Hypothalamus (tissue), 51 donors: ENCODE results near the gene TEAD1.

Experiments
- DNase-seq, 51 donors: peaks; one replicate each; lab custom pipeline; 2025; lab: John Stamatoyannopoulos, UW

TEAD1 gene

DNA sequence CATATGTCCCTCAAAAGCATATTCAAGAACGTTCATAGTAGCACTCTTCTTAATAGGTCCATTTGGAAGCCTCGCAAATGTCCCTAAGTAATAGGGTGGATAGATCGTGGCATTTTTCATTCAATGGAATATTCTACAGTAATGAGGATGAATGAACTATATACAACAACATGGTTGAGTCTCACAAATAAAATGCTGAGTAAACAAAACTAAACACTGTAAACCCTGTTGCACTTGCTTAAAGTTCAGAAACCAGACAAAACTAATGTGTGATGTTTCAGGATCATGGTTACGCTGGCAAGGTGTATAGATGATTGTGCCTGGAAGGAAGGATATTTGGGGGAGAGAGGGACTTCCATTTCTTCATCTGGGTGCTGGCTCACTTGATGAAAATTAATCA, 244.4 kb downstream of the TEAD1 start:
- no peak for DNase-seq

- DNase-seq: no peak
These were observed 248.2 kb downstream of the TEAD1 start for GRCh38 chr11:12922418-12922817.

DNA sequence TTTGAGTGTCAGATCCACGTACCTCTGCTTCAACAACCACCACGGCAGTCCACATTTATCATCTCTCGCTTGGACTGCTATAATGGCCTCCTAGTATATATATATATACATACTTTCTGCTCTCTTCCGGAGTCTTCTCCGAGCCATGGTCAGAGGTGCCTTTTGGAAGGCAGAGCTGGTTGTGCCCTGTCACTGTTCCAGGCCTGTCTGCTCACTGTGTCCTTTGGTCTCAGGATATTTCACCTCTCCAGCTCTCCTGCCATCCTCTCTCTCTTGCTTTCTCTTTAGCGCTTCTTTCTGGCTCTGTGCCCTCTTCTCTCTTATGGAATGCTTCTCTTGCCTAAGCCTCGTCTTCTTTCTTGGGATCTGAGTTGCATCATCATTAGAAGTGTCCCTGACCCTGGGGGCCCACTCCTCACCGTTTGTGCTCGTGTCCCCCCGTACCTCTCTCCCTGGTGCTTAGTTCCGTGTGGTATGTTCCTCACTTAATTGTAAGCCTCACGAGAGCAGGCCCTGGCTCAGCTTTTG, 248.8 kb downstream of the TEAD1 start:
- no peak for DNase-seq

DNA sequence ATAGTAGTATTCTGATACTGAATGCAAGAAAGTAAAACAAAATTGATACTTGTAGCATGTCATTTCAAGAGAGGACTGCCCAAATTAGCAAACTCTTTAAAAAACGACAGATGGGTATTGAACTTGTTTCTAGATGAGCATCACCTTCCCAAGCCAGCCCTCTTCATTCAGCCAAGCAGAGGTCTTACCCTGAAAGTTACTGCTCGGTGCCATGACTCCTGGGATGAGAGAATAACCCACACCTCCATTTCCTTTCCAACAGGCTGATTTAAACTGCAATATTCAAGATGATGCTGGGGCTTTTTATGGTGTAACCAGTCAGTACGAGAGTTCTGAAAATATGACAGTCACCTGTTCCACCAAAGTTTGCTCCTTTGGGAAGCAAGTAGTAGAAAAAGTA, 250.4 kb downstream of the TEAD1 start:
- no peak for DNase-seq

DNA sequence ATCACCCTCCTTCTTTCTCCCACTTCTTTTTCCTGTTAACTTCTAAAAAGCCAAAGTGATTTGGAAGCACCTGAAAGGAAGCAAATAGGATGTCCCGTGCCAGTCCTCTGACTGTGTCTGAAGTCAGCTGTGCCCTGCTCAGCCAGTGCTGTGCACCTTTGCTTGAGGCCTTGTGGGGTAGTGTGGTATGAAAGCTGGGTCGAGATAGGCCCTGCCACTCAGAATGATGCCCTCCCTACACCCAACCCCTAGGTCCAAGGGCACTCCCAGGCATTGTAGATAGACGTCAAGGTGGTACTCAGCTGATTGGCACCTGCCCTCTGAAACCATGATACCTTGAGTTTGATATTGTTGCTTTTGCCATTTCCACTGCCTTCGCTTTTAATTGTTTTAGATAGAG, 251.3 kb downstream of the TEAD1 start:
- no peak for DNase-seq

DNA sequence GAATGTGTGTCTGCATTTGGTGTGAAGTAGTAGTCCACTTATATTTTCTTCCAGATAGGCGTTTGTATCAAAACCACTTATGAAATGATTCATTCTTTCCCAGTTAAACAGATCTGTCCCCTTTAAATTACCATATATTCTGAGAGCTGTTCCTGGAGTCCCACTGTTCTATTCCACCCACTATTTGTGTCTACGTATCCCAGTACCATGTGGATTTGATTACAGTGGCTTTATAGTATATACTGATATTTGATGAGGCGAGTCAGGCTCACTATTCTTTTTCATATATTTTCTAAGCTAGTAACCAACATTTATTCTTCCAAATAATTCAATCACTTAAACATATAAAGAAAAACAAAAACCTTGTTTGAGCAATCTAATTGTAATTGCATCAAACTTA, 253.0 kb downstream of the TEAD1 start:
- DNase-seq: no peak

- DNase-seq: no peak
These were observed 253.7 kb downstream of the TEAD1 start for GRCh38 chr11:12927886-12928285.

DNA sequence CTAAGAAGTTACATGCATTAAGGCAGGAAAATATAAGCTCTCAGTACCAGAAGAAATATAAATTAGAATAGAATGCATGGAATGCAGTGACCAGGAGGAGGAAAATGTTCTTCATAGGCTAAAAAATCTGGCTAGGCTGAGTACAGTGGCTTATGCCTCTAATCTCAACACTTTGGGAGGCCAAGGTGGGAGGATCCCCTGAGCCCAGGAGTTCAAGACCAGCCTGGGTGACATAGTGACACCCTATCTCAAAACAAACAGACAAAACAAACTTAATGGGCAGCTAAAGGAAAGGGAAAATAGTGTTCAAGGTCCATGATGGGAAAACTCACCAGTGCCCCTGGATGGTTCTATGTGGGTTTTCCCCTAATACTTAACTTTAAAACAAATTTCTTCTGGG, 256.6 kb downstream of the TEAD1 start:
- DNase-seq: no peak

DNA sequence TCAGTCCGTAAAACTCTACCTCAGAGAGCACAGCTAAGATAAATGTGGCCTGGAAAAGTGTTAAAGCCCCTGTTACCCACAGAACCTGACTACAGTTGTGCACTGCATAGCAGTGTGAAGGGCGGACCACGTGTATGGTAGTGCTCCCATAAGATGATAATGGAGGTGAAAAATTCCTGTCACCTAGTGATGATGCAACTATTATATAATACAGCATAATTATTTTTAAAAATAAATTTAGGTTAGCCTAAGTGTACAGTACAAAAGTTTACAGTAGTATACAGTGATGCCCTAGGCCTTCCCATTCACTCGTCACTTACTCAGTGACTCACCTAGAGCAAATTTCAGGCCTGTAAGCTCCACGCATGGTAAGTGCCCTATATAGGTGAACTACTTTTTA, 258.3 kb downstream of the TEAD1 start:
- no peak for DNase-seq

GRCh38 chr11:12936200-12936599, 262.0 kb downstream of the TEAD1 start:
- no peak for DNase-seq

- DNase-seq: no peak
These were observed 264.5 kb downstream of the TEAD1 start for GRCh38 chr11:12938590-12939247.

GRCh38 chr11:12941671-12942070, 267.4 kb downstream of the TEAD1 start:
- DNase-seq: peak in 2 of 51 donors; percentile 9 to 24

DNA sequence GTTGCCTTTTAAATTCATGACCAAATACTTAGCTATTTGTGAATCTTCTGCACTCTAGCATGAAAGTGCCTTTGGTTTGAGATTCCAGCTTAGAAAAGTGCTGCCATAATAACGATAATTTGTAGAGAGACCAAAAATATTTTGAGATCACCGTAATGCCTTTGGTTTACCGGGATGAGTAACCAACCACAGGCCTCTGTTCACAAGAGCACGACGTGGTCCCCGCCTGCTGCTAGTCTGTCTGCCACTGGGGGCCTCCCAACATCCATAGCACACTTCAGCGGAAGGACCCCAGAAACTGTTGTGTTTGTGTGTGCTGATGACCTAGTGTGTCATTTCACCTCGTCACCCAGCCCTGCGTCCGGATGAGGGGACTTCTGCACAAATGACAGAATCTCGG, 267.9 kb downstream of the TEAD1 start:
- no peak for DNase-seq

- DNase-seq: no peak
These were observed 269.1 kb downstream of the TEAD1 start for GRCh38 chr11:12943311-12943710.

DNA sequence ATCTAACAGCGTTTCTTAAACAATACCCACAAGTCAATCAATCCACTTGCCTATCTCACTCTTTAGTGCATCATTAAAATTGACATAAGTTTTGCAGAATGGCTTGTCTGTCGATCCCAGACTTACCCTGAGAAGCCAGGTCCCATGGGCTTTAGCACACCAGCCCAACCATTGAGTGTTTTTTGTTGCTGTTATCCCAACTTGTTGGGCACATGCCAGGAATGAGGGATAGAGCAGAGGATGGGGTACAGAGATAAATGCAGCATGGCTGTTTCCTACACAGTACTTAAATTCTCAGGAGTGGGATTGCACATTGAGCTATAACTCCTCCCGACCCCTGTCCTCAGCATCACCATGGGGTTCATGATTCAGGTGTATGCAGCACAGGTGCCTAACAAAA, 270.7 kb downstream of the TEAD1 start:
- DNase-seq: no peak

DNA sequence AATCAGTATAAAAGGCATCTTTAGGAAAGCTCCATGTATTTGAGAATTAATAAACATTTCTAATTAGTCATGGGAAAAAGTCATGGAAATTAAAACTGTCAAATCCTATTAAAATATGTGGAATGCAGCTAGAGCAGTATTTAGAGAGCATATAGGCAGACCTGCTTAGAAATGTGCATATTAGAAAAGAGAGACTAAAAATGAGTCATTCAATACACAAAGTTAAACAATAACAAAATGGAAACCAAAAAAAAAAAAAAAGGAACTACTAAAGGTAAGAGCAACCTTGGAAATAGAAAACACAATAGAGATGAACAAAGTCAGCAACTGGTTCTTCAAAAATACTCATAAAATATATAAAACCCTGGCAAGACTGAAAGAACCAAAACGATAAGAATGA, 275.2 kb downstream of the TEAD1 start:
- DNase-seq: no peak

- no peak for DNase-seq
These were observed 276.4 kb downstream of the TEAD1 start for GRCh38 chr11:12950670-12951069.

GRCh38 chr11:12951376-12951775, 277.2 kb downstream of the TEAD1 start:
- DNase-seq: no peak

DNA sequence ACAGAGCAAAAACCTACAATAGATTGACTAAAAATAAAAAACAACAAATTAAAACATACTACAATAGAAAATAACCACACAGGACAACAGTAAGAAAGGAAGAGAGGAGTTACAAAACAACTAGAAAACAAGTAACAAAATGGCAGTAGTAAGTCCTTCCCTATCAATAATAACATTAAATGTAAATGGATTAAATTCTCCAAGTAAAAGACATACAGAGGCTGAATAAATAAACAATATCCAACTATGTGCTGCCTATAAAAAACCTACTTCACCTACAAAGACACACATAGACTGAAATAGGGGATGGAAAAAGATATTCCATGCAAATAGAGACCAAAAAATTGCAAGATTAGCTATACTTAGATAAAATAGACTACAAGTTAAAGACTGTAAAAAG, 277.9 kb downstream of the TEAD1 start:
- no peak for DNase-seq

DNA sequence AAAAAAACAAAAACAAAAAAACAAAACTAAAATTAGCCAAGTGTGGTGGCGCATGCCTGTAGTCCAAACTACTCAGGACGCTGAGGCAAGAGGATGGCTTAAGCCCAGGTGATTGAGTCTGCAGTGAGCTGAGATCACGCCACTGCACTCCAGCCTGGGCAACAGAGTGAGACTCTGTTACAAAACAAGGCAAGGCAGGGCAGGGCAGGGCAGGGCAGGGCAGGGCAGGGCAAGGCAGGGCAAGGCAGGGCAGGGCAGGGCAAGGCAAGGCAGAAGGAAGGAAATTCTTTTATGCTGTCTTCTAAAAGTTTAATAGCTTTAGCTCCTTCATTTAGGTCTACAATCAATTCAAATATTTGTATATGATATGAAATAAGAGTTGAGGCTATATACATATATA, 284.8 kb downstream of the TEAD1 start:
- no peak for DNase-seq

DNA sequence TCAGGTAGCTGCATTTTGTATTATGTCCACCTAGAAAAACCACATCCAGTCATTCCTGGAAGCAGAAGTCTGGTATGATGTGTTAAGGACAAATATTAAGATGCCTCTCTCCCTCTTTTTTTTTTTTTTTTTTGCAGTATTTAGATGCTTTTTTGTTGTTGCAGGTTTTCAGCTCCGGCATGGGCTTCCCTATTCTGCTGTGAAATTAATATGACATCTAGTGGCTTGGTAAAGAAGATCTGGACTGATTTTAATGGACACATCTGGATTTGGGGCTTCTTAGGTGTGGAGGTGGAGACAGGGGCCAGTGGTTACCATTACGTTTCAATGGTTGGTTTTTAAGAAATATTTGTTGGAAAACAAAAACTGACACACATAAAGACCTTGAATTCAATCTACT, 287.4 kb downstream of the TEAD1 start:
- no peak for DNase-seq

GRCh38 chr11:12962306-12962705, 288.1 kb downstream of the TEAD1 start:
- no peak for DNase-seq

DNA sequence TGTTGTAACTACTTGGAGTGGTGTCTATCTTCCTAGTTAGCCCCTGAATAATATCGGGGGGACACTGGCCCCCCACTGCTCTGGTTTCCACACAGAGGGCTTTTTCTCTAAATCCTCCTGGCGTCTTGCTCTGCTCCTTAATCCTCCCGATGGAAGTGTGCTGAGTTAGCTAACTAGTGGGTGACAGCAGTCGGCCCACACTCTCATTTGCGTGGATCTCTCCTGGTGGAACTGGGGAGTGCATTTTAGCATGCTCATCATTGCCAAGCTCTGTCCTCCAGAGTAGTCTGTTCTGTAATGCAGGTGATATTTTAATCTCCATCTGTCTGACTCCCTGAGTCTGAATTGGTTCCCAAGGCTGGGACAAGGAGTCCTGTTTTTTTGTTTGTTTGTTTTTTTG, 288.8 kb downstream of the TEAD1 start:
- DNase-seq: no peak
